Muscle of leg (tissue), 11 donors: ENCODE data around the gene GRIK4. TPM values are rescaled to one million over a fixed set of nuclear protein-coding genes. Genes with fewer than 3 reads are reported as not detected.

Source experiments
- DNase-seq: peaks from one replicate; pipeline ENCODE4 v3.0.0; 2013
- H3K27ac ChIP-seq: one replicate; pipeline ENCODE4 v1.5.1; 2013; ENCODE audit warnings: mild to moderate bottlenecking, low read length, control low read depth
- H3K27me3 ChIP-seq: one replicate; pipeline ENCODE4 v1.6.1; 2013; ENCODE audit warnings: low read length; ENCODE audit not compliant: control insufficient read depth, insufficient read depth
- H3K36me3 ChIP-seq: one replicate; pipeline ENCODE4 v1.6.1; 2013; ENCODE audit warnings: low read length; ENCODE audit not compliant: control insufficient read depth, insufficient read depth
- H3K4me1 ChIP-seq: one replicate; pipeline ENCODE4 v1.6.1; 2013; ENCODE audit warnings: low read length; ENCODE audit not compliant: control insufficient read depth, insufficient read depth
- H3K4me3 ChIP-seq: one replicate; pipeline ENCODE4 v1.5.1; 2013; ENCODE audit warnings: low read length, control low read depth
- H3K9me3 ChIP-seq: replicated peaks from 2 replicates; pipeline ENCODE4 v1.6.1; 2013; ENCODE audit warnings: low read depth, low read length; ENCODE audit not compliant: control insufficient read depth
- WGBS: methylation state at CpG from one replicate; pipeline ENCODE4 v1.1.5; 2013; ENCODE audit warnings: missing lambda C conversion rate; ENCODE audit not compliant: insufficient coverage; 5-methylcytosine and 5-hydroxymethylcytosine counted together
- polyA plus RNA-seq, 8 donors: library from polyadenylated mRNA; unstranded; fragments of 120-200 nt; gene quantifications; one replicate each; pipeline versions ENCODE4 v1.2.1 to v1.2.3, GENCODE V29; 2013; ENCODE audit warnings: inconsistent platforms in 1 of 8, low replicate concordance in 1 of 8; ENCODE audit not compliant: insufficient read length in 8 of 8, insufficient read depth in 1 of 8
- total RNA-seq: library from RNA; stranded (reverse); fragments of 120-200 nt; gene quantifications from one replicate; pipeline ENCODE4 v1.2.4, GENCODE V29; 2013

GRIK4 gene
- total and polyA plus RNA-seq, 9 donors = 0.09 to 1.3 (median 0.50) TPM

DNA sequence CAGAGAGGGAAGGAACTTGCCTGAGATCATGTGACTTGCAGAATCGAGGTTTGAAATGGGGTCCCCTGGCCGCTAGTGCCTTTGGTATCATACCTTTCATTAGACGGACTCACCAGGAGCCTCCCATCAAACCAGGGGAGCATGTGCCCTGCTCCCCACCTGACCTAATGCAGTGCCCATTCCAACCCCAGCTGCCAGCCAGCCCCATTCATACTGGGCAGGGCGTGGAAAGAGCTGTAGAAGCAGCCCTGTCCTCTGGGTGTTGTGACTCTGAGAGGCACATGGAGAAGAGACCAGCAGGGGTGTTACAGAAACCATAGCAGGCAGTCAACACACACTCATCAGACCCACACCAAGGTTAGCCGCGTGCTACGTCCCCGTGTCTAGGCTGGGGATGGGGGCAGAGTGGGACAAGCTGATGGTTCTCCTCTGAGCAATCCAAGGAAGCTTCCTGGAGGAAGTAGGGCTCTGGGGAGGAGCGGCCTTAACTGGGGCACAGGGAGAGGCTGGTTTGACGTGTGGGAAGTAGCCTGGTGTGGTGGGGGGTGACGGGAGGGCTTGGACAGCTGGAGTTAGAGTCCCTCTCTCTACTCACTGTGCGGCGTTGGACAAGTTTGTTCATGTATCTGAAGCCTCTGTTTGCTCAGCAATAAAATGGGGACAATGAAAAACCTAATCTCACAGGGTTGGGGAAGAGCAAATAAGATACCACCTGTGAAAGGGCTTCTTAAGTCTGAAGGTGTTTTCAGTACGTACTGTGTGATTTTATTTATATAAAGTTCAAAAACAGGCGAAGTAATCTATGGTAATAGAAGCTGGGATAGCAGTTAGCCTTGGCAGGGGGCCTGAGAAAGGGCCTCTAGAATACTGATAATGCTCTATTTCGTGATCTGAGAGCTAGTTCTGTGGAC is 14.0 kb downstream of the GRIK4 start:
- H3K9me3 ChIP-seq = no peaks in the 10 kb centered on the region
- H3K27me3 ChIP-seq = peaks cover 15% of the 10 kb centered on the region
- WGBS = 75% methylated on average over 5 of the region's 16 CpGs
- no peaks in the 10 kb centered on the region for H3K36me3 ChIP-seq
- no peak for DNase-seq
- H3K27ac ChIP-seq = no peak overlapping the region
- H3K4me3 ChIP-seq = no peak overlapping the region
- peaks cover 14% of the 10 kb centered on the region for H3K4me1 ChIP-seq

DNA sequence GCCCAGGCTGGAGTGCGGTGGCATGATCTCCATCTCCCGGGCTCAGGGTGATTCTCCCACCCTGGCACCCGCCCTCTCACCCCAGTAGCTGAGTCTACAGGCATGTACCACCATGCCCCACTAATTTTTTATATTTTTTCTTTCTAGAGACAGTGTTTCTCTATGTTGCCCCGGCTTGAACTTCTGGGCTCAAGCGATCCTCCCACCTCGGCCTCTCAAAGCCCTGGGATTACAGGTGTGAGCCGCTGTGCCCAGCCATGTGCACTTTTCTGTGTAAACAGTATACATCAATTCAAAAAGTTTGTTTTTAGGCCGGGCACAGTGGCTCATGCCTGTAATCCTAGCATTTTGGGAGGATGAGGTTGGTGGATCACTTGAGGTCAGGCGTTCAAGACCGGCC is 14.7 kb downstream of the GRIK4 start:
- no peaks in the 10 kb centered on the region for H3K36me3 ChIP-seq
- WGBS = 88% methylated on average over 6 of the region's 10 CpGs
- H3K9me3 ChIP-seq = no peaks in the 10 kb centered on the region
- H3K4me1 ChIP-seq = peaks cover 14% of the 10 kb centered on the region
- H3K27ac ChIP-seq = no peak overlapping the region
- no peak overlapping the region for H3K4me3 ChIP-seq
- H3K27me3 ChIP-seq = peaks cover 15% of the 10 kb centered on the region
- DNase-seq = no peak

DNA sequence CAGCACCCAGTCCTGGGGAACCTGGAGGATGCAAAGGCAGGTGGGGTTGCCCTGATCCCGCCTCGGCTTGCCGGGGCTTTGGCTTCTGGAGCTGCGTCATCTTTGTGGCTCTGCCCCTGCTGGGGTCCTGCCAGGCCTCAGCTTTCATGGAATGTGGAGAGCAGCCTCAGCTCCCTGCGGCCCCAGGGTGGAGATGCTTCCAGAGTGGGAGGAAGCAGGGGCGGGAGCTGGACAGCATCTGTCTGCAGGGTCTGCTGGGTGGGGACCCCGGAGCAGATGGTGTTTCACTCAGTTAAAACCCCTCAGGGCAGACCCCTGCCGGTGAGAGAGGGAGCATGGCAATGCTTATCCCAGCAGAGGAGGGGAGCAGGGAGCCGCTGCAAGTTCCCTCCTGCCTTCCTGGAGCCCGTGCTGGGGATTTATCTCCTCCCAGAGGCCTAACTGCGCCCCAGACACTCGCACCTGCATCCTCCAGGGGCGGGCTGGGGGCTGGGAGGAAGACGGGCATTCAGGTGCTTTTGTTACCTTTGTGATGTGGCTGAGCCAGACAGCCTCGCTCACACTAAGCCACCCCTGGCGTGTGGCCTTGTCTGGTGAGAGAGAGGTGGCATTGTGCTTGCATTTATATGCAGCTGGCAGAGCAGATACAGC is 15.7 kb downstream of the GRIK4 start:
- Histone ChIP-seq H3K9me3 (no peaks in the 10 kb centered on the region), H3K27ac (no peak overlapping the region), H3K4me1 (peaks cover 14% of the 10 kb centered on the region), H3K27me3 (peaks cover 15% of the 10 kb centered on the region), H3K4me3 (no peak overlapping the region), H3K36me3 (no peaks in the 10 kb centered on the region)
- WGBS = 5% methylated on average over 9 of the region's 16 CpGs
- DNase-seq = peak; percentile 81

- no peak for DNase-seq
- Histone ChIP-seq H3K27ac (no peak overlapping the region), H3K4me3 (no peak overlapping the region), H3K27me3 (peaks cover 12% of the 10 kb centered on the region), H3K9me3 (no peaks in the 10 kb centered on the region), H3K4me1 (peaks cover 14% of the 10 kb centered on the region), H3K36me3 (no peaks in the 10 kb centered on the region)
- WGBS = 89% methylated on average over 3 of the region's 4 CpGs
Observed at GRCh38 chr11:120528749-120529148, 17.2 kb downstream of the GRIK4 start.

DNA sequence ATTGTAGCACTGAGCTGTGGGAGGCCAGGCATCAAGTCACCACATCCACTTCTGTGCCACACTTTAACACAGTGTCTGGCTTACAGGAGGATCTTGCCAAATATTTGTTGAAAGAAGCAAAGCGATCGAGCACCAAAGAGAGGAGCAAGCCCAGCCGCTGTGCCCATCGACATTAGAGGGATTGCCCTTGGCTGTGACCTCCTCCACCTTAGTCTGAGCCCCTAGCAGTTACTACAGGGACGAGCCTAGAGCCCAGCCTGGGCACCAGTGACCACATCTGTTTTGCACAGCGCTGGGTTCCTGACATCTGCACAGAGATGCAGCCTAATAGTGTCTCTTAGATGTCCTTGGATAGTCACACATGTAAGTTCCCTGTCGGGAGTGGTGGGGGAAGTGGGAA is 17.7 kb downstream of the GRIK4 start:
- Histone ChIP-seq H3K36me3 (no peaks in the 10 kb centered on the region), H3K4me1 (peaks cover 14% of the 10 kb centered on the region), H3K27me3 (peaks cover 12% of the 10 kb centered on the region), H3K27ac (no peak overlapping the region), H3K9me3 (no peaks in the 10 kb centered on the region), H3K4me3 (no peak overlapping the region)
- WGBS = 78% methylated on average over 6 of the region's 7 CpGs
- DNase-seq = no peak

DNA sequence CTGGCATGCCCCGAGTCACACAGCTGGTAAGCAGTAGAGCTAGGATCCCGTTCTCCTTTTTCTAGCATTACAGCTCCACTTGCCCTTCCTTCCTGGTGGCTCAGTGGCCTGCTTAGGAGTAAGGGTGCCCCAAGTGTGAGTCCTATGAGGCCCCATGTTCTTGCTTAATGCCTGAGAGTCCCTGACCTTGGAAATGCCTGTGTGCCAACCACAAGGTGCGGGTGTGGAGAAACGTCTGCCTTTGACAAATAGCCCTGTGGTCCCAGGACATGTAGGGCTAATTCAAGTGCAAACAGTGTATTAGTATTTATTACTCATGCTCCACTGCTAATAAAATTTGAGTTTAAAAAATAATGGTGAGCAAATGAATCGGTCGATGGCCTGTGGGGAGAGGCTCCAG is 18.4 kb downstream of the GRIK4 start:
- Histone ChIP-seq H3K9me3 (no peaks in the 10 kb centered on the region), H3K4me1 (peaks cover 14% of the 10 kb centered on the region), H3K27ac (no peak overlapping the region), H3K27me3 (peaks cover 9% of the 10 kb centered on the region), H3K4me3 (no peak overlapping the region), H3K36me3 (no peaks in the 10 kb centered on the region)
- 67% methylated on average over 2 of the region's 6 CpGs for WGBS
- DNase-seq = no peak

GRCh38 chr11:120532082-120532831 is 20.7 kb downstream of the GRIK4 start:
- Histone ChIP-seq H3K27me3 (peaks cover 6% of the 10 kb centered on the region), H3K4me1 (peaks cover 9% of the 10 kb centered on the region), H3K4me3 (no peak overlapping the region), H3K27ac (no peak overlapping the region), H3K36me3 (no peaks in the 10 kb centered on the region), H3K9me3 (no peaks in the 10 kb centered on the region)
- no peak for DNase-seq
- WGBS = 53% methylated on average over 11 of the region's 16 CpGs

DNA sequence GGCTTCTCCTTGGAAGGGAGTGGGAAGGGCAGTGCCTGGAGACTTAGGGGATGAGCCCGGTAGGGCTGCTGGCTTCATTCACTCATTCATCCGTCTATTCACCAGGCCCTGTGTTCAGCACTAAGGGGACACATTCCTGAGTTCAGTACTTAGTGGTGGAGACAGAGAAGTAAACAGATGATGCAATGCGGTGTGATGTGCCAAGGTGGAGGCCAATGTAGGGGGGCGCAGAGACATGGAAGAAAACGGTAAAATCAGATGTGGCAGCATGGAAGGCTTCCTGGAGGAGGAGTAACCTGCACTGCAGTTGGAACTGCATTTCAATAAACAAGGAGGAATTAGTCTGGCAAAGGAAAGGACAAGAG is 21.3 kb downstream of the GRIK4 start:
- peaks cover 6% of the 10 kb centered on the region for H3K27me3 ChIP-seq

GRCh38 chr11:120536091-120536796 is 24.7 kb downstream of the GRIK4 start:
- no peaks in the 10 kb centered on the region for H3K36me3 ChIP-seq
- 85% methylated on average over 10 of the region's 13 CpGs for WGBS
- H3K27me3 ChIP-seq = no peaks in the 10 kb centered on the region
- H3K4me3 ChIP-seq = no peak overlapping the region
- H3K4me1 ChIP-seq = peaks cover 9% of the 10 kb centered on the region
- DNase-seq = no peak
- no peak overlapping the region for H3K27ac ChIP-seq
- no peaks in the 10 kb centered on the region for H3K9me3 ChIP-seq

More for the DNA sequence above, 21.3 kb downstream of the GRIK4 start:
- Histone ChIP-seq H3K4me1 (peaks cover 5% of the 10 kb centered on the region), H3K36me3 (no peaks in the 10 kb centered on the region), H3K4me3 (no peak overlapping the region), H3K9me3 (no peaks in the 10 kb centered on the region), H3K27ac (no peak overlapping the region)
- 65% methylated on average over 3 of the region's 5 CpGs for WGBS
- peak; percentile 52 for DNase-seq
